Fibroblast of villous mesenchyme (primary cell): Measurements from ENCODE around the gene CDK10. TPM values are rescaled to one million over a fixed set of nuclear protein-coding genes. Genes with fewer than 3 reads are reported as not detected.

Experiments
- DNase-seq: peaks from one replicate; pipeline ENCODE4 v3.0.0-alpha.2; 2010; ENCODE audit warnings: low read depth
- H3K4me3 ChIP-seq: 2 replicates; pipeline ENCODE4 v1.5.1; 2011; ENCODE audit warnings: low read depth, mild to moderate bottlenecking, low read length
- total RNA-seq: library from RNA; depleted of rRNA; stranded (reverse); fragments of >200 nt; gene quantifications from 2 replicates; pipeline ENCODE4 v1.2.3, GENCODE V29; 2012
- TF ChIP-seq, protein P1 (sequence below): IDR thresholded peaks from 2 replicates; pipeline ENCODE4 v1.5.1; 2012; ENCODE audit warnings: low read depth, mild to moderate bottlenecking, low read length; ENCODE audit not compliant: insufficient read depth

The CDK10 gene
- total RNA-seq, 1 donor, result 51.0 TPM

DNA sequence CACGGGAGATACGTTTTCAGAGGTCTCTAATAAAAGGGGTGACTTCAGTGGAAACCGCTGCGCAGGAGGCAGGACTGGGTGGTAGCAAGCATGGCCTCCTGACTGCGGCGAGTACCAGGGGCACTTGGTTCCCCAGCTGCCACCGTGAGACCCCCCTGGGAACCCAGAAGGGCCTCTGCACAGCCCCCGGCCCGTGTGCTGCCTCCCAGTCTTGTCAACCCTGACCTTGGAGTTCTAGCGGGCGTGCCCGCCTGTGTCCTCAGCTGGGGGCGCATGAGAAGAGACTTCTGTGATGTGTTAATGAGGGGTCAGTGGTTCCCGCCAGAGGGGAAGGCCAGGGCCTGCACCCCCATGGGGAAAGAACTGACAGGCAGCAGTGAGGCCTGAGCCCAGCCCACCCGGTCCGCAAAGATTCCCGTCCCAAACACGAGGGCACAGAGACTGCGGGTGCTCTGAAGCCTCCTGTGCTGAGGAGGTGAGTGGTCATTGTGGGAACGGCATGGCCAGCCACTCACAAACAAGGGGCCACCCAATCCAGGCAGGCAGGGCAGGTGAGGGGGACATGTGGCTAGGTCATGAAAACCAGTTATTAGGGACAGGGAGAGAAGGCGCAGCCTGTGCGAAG is 44.2 kb downstream of the CDK10 start:
- H3K4me3 ChIP-seq, result no peak overlapping the region
- TF ChIP-seq, protein P1, sequence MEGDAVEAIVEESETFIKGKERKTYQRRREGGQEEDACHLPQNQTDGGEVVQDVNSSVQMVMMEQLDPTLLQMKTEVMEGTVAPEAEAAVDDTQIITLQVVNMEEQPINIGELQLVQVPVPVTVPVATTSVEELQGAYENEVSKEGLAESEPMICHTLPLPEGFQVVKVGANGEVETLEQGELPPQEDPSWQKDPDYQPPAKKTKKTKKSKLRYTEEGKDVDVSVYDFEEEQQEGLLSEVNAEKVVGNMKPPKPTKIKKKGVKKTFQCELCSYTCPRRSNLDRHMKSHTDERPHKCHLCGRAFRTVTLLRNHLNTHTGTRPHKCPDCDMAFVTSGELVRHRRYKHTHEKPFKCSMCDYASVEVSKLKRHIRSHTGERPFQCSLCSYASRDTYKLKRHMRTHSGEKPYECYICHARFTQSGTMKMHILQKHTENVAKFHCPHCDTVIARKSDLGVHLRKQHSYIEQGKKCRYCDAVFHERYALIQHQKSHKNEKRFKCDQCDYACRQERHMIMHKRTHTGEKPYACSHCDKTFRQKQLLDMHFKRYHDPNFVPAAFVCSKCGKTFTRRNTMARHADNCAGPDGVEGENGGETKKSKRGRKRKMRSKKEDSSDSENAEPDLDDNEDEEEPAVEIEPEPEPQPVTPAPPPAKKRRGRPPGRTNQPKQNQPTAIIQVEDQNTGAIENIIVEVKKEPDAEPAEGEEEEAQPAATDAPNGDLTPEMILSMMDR, result no peak
- no peak for DNase-seq

DNA sequence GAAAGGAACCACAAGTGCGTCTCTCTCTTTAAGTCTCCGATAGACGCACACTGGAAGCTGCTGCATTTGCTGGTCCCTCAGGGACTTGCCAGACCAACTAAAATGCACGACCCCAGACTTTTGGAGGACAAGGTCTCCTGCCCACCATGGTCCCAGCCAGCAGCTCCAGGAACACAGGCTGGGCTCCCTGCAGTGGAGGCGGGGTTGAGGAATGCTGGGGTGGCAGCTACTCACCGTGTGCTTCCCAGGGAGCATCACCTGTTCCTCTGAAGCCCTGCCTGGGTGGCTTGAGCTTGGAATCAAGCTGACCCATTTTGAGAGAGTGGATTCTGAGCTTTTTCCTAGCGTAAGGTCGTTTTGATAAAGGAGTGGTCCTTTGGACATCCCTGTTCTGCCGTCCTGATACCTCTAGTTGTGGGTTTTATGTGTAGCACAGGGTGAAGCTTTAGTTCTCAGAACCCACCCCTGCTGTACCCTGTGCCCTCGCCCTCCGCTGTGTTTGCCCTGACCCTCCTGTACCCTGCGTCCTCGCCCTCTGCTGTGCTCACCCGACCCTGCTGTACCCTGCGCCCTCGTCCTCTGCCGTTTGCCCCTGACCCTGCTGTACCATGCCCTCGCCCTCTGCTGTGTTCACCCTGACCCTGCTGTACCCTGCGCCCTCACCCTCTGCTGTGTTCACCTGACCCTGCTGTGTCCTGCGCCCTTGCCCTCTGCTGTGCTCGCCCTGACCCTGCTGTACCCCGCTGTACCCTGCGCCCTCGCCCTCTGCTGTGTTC is 45.8 kb downstream of the CDK10 start:
- TF ChIP-seq, protein P1, result no peak
- no peak overlapping the region for H3K4me3 ChIP-seq
- no peak for DNase-seq

DNA sequence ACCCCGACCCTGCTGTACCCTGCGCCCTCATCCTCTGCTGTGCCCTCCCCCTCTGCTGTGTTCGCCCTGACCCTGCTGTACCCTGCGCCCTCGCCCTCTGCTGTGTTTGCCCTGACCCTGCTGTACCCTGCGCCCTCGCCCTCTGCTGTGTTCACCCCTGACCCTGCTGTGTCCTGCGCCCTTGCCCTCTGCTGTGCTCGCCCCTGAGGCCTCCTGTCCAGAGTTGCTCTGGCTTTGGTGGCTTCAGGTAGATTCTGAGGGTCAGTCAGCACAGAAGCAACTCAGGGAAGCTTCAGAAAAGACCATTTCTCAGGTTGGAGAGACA is 46.4 kb downstream of the CDK10 start:
- TF ChIP-seq, protein P1, result no peak
- no peak overlapping the region for H3K4me3 ChIP-seq
- DNase-seq, result no peak

DNA sequence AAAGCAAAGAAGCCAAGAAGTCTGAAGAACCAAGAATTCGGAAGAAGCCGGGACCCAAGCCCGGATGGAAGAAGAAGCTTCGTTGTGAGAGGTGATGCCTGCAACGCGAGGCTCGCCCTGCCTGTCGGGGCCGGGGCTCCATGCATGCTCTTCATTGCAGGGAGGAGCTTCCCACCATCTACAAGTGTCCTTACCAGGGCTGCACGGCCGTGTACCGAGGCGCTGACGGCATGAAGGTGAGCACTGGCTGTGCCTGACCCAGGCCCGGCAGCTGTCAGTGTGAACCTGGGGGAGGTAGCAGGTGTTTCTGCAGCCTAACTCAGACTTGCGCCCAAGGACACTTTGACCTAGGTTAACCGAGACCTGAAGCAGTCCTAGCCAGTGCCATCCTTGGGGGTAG is 46.8 kb downstream of the CDK10 start:
- no peak for DNase-seq
- H3K4me3 ChIP-seq, result no peak overlapping the region
- TF ChIP-seq, protein P1, result no peak

DNA sequence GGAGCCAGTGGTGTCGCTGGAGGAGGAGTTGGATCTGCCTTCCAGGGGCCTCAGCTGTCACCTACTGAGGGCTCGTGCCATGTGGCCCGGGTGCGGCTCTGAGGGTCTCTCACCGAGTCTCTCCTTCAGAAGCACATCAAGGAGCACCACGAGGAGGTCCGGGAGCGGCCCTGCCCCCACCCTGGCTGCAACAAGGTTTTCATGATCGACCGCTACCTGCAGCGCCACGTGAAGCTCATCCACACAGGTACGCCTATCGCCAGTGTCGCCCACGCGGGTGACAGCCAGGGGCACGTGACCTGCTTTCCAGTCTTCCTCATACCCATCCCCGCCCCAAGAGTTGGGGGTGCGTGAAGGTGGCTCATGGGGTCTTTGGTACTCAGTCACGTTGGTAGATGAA is 47.3 kb downstream of the CDK10 start:
- TF ChIP-seq, protein P1, result no peak
- H3K4me3 ChIP-seq, result no peak overlapping the region
- DNase-seq, result no peak

DNA sequence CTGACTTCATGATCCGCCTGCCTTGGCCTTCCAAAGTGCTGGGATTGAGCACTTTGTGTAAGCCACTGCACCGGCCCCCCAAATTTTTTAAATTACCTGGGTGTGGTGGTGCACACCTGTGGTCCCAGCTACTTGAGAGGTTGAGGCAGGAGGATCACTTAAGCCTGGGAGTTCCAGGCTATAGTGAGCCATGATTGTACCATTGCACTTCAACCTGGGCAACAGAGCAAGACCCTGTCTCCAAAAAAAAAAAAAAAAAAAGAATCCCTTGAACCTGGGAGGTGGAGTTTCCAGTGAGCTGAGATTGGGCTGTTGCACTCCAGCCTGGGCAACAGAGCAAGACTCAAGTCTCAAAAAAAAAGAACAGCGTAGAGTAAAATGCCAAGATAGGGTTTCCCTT is 50.1 kb downstream of the CDK10 start:
- DNase-seq, result no peak
- H3K4me3 ChIP-seq, result no peak overlapping the region
- TF ChIP-seq, protein P1, result no peak
